ENCODE data around the gene TTN.

DNA sequence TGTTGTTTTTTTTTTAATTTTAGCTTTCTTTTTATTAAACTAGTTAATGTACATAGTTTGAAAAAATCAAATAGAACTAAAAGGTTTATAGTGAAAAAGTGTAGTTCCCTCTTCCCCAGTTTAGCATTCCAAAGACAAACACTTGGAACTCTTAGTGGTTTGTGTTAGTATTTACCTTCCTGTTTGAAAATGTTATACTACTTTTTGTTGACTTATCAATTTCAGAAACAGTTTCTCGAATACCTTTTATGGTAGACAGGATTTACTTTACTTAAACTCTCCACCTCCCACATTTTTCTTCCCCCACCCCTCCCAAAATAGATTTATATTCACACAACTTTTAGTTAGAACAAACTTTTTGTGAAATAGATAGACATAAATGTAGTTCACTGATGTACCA lies 300.3 kb downstream of the TTN start:
- TF ChIP-seq, protein P1, sequence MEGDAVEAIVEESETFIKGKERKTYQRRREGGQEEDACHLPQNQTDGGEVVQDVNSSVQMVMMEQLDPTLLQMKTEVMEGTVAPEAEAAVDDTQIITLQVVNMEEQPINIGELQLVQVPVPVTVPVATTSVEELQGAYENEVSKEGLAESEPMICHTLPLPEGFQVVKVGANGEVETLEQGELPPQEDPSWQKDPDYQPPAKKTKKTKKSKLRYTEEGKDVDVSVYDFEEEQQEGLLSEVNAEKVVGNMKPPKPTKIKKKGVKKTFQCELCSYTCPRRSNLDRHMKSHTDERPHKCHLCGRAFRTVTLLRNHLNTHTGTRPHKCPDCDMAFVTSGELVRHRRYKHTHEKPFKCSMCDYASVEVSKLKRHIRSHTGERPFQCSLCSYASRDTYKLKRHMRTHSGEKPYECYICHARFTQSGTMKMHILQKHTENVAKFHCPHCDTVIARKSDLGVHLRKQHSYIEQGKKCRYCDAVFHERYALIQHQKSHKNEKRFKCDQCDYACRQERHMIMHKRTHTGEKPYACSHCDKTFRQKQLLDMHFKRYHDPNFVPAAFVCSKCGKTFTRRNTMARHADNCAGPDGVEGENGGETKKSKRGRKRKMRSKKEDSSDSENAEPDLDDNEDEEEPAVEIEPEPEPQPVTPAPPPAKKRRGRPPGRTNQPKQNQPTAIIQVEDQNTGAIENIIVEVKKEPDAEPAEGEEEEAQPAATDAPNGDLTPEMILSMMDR (IDR thresholded peaks at IDR 0.05): no peak
- no peak for TF ChIP-seq POLR2A (IDR thresholded peaks at IDR 0.05)
- TF ChIP-seq EP300 (IDR thresholded peaks at IDR 0.05): no peak
- no peak for TF ChIP-seq POLR2AphosphoS5 (IDR thresholded peaks at IDR 0.05)

All from upper lobe of left lung (tissue), 4 donors.